ENCODE measurements around the gene ENOX1.

GRCh38 chr13:43267916-43268315, 518.9 kb downstream of the ENOX1 start:
- TF ChIP-seq, protein P1, sequence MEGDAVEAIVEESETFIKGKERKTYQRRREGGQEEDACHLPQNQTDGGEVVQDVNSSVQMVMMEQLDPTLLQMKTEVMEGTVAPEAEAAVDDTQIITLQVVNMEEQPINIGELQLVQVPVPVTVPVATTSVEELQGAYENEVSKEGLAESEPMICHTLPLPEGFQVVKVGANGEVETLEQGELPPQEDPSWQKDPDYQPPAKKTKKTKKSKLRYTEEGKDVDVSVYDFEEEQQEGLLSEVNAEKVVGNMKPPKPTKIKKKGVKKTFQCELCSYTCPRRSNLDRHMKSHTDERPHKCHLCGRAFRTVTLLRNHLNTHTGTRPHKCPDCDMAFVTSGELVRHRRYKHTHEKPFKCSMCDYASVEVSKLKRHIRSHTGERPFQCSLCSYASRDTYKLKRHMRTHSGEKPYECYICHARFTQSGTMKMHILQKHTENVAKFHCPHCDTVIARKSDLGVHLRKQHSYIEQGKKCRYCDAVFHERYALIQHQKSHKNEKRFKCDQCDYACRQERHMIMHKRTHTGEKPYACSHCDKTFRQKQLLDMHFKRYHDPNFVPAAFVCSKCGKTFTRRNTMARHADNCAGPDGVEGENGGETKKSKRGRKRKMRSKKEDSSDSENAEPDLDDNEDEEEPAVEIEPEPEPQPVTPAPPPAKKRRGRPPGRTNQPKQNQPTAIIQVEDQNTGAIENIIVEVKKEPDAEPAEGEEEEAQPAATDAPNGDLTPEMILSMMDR (IDR thresholded peaks at IDR 0.05) = no peak
- no peak for TF ChIP-seq POLR2A (IDR thresholded peaks at IDR 0.05)

Data from testis (tissue), 2 donors.